ENCODE results near the gene CSNK1G2.

DNA sequence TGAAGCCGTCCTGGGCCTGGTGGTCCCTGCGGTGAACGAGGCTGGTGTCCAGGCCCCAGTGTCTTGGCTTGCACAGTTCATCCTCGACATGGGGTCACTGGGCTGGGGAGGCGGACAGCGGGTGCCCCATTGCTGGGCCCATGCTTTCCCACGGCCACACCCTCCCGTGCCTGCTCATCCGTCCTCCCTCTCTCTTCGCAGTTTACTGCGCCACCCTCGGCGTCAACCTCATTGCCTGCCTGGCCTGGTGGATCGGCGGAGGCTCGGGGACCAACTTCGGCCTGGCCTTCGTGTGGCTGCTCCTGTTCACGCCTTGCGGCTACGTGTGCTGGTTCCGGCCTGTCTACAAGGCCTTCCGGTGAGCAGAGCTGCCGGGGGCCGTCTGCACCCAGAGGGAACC, 23.0 kb upstream of the CSNK1G2 start:
- TF ChIP-seq CTCF (conservative IDR thresholded peaks at IDR 0.05; ENCODE audit: low read depth in 2 of 2) (no peak), POLR2AphosphoS5 (IDR thresholded peaks at IDR 0.05; ENCODE audit: low read depth) (no peak), JUNB (IDR thresholded peaks at IDR 0.05; ENCODE audit: unreplicated experiment) (no peak), EZH2 (IDR thresholded peaks at IDR 0.05; ENCODE audit: low read depth, unreplicated experiment) (no peak), CREB1 (CRISPR knock-in tag; IDR thresholded peaks at IDR 0.05; ENCODE audit: low read depth) (no peak)

All from GM23338 (cell line).